Measurements from ENCODE around the gene SLC41A3. TPM values are rescaled to one million over a fixed set of nuclear protein-coding genes. Genes with fewer than 3 reads are reported as not detected.
"Not testable (repeated sequence)": the region's sequence is repeated elsewhere in the genome, so short reads cannot be mapped to it uniquely, and the experiment has no call there.

SLC41A3 gene
- total RNA-seq, 2 donors from 2014 or later, result 31.1 to 34.0 TPM

GRCh38 chr3:126096274-126096673 is 12.3 kb upstream of the SLC41A3 start:
- intact Hi-C loops (cut with DNase I); DNase-seq; ATAC-seq: not testable (repeated sequence)

GRCh38 chr3:126092128-126092527 is 8.2 kb upstream of the SLC41A3 start:
- ATAC-seq; DNase-seq; intact Hi-C loops (cut with DNase I): not testable (repeated sequence)

GRCh38 chr3:126087552-126088175 is 3.7 kb upstream of the SLC41A3 start:
- no peak for ATAC-seq
- DNase-seq, result no peak
- intact Hi-C loops (cut with DNase I), result loop anchor here in 1 of 2 donors (10.0 kb wide), 1 partner anchor 113 kb away; no protein-coding TSS in a partner anchor

GRCh38 chr3:126085841-126086240 is 1.9 kb upstream of the SLC41A3 start:
- DNase-seq, result no peak
- intact Hi-C loops (cut with DNase I), result loop anchor here in 1 of 2 donors (10.0 kb wide), 1 partner anchor 111 kb away; no protein-coding TSS in a partner anchor

GRCh38 chr3:126085276-126085675 is 1.4 kb upstream of the SLC41A3 start:
- ATAC-seq (no peak), DNase-seq (no peak)
- intact Hi-C loops (cut with DNase I), result loop anchor here in 1 of 2 donors (10.0 kb wide), 1 partner anchor 110 kb away; no protein-coding TSS in a partner anchor

More at GRCh38 chr3:126085841-126086240, 1.9 kb upstream of the SLC41A3 start:
- no peak for ATAC-seq

- intact Hi-C loops (cut with DNase I), result loop anchor here in 1 of 2 donors (10.0 kb wide), 1 partner anchor 110 kb away; no protein-coding TSS in a partner anchor
- DNase-seq, result no peak
- ATAC-seq, result no peak
Measured at GRCh38 chr3:126084768-126085180, 850 bp upstream of the SLC41A3 start.

- peak; percentile 58 for DNase-seq
- peak; percentile 75 to 76 for ATAC-seq
- intact Hi-C loops (cut with DNase I), result loop anchor here in 1 of 2 donors (10.0 kb wide), 1 partner anchor 109 kb away; no protein-coding TSS in a partner anchor
Measured at GRCh38 chr3:126083511-126083912, 412 bp downstream of the SLC41A3 start.

GRCh38 chr3:126083138-126083445 is 832 bp downstream of the SLC41A3 start:
- DNase-seq, result no peak
- no peak for ATAC-seq
- intact Hi-C loops (cut with DNase I), result loop anchor here in 1 of 2 donors (10.0 kb wide), 1 partner anchor 108 kb away; no protein-coding TSS in a partner anchor

GRCh38 chr3:126082362-126083137 is 1.4 kb downstream of the SLC41A3 start:
- DNase-seq (no peak), ATAC-seq (no peak)
- intact Hi-C loops (cut with DNase I), result loop anchor here in 1 of 2 donors (10.0 kb wide), 1 partner anchor 108 kb away; no protein-coding TSS in a partner anchor

- DNase-seq (no peak), ATAC-seq (no peak)
- intact Hi-C loops (cut with DNase I), result loop anchor here in 1 of 2 donors (10.0 kb wide), 1 partner anchor 107 kb away; no protein-coding TSS in a partner anchor
Measured at GRCh38 chr3:126081618-126082361, 2.1 kb downstream of the SLC41A3 start.

GRCh38 chr3:126080970-126081369 is 3.0 kb downstream of the SLC41A3 start:
- intact Hi-C loops (cut with DNase I), result loop anchor here in 1 of 2 donors (10.0 kb wide), 1 partner anchor 106 kb away; no protein-coding TSS in a partner anchor
- no peak for DNase-seq
- ATAC-seq, result no peak

- no peak for ATAC-seq
- DNase-seq, result no peak
- intact Hi-C loops (cut with DNase I), result no loop called here
Measured at GRCh38 chr3:126078866-126079265, 5.1 kb downstream of the SLC41A3 start.

GRCh38 chr3:126077754-126078153 is 6.2 kb downstream of the SLC41A3 start:
- no peak for ATAC-seq
- DNase-seq, result no peak
- intact Hi-C loops (cut with DNase I), result no loop called here

GRCh38 chr3:126076140-126076539 is 7.8 kb downstream of the SLC41A3 start:
- ATAC-seq (no peak), DNase-seq (no peak)
- intact Hi-C loops (cut with DNase I), result no loop called here

- intact Hi-C loops (cut with DNase I), result no loop called here
- ATAC-seq (no peak), DNase-seq (no peak)
Measured at GRCh38 chr3:126070146-126070545, 13.8 kb downstream of the SLC41A3 start.

GRCh38 chr3:126067959-126068358 is 16.0 kb downstream of the SLC41A3 start:
- DNase-seq (no peak), ATAC-seq (no peak)
- intact Hi-C loops (cut with DNase I), result no loop called here

- ATAC-seq; intact Hi-C loops (cut with DNase I); DNase-seq: not testable (repeated sequence)
Measured at GRCh38 chr3:126066676-126067075, 17.2 kb downstream of the SLC41A3 start.

- DNase-seq, result no peak
- intact Hi-C loops (cut with DNase I), result no loop called here
- no peak for ATAC-seq
Measured at GRCh38 chr3:126065876-126066275, 18.0 kb downstream of the SLC41A3 start.

- intact Hi-C loops (cut with DNase I), result no loop called here
- DNase-seq, result no peak
- no peak for ATAC-seq
Measured at GRCh38 chr3:126064627-126065258, 19.2 kb downstream of the SLC41A3 start.

Measured in left cardiac atrium (tissue), 4 donors.